ENCODE results near the gene ACOT9.
"Not testable (repeated sequence)": the region's sequence is repeated elsewhere in the genome, so short reads cannot be mapped to it uniquely, and the experiment has no call there.

The ACOT9 gene

DNA sequence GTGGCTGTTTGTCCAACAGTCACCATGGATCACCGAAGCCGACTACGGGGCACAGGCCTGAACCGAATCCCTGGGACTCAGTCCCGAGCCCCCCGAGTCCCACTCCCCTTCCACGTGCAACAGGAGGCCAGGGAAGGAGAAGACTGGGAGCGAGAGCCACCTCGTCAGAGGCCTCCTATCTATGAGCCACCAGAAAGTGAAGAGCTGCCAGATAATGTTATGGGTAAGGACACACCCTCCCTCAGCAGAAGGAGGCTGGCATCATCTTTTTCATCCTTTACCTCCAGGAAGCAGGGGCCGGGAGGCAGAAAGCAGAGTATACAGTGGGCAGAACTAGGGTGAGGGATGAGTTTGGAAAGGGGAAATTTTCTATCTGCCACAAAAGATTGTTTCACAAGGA is 78.6 kb downstream of the ACOT9 start:
- Histone ChIP-seq H3K36me3 (ENCODE audit: control insufficient read depth, insufficient read depth, low read length) (no peaks in the 10 kb centered on the region), H3K4me3 (ENCODE audit: insufficient read depth, low read depth, low read length) (no peak overlapping the region), H3K9me3 (ENCODE audit: control insufficient read depth, low read length) (no peaks in the 10 kb centered on the region), H3K27ac (ENCODE audit: insufficient read depth, low read depth, low read length, poor library complexity, severe bottlenecking) (no peak overlapping the region), H3K4me1 (ENCODE audit: control insufficient read depth, insufficient read depth, low read length) (no peaks in the 10 kb centered on the region), H3K27me3 (ENCODE audit: control insufficient read depth, insufficient read depth, low read length, poor library complexity, severe bottlenecking) (no peaks in the 10 kb centered on the region)
- 94 to 96% methylated on average over 10 of the region's 10 CpGs for WGBS, 2 experiments

DNA sequence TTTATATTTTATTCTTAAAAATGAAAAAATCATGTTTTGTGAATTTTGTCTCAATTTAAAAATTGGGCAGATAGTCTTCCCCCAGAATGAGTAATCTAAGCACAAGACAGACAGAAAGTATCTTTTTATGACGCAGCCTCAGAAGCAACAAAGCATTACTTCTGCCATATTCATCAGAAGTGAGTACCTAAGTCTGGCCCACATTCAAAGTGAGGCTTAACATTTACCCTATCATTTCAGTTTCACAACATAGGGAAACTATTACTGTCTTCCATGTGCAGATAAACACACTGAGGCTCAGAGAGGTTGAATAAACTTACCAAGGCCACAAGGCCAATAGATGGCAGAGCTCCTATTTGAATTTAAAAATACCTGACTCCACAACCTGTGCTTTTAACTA is 80.2 kb downstream of the ACOT9 start:
- H3K9me3 ChIP-seq (ENCODE audit: control insufficient read depth, low read length) = no peaks in the 10 kb centered on the region
- 87 to 92% methylated on average over 1 of the region's 1 CpG for WGBS, 2 experiments
- H3K36me3 ChIP-seq (ENCODE audit: control insufficient read depth, insufficient read depth, low read length) = no peaks in the 10 kb centered on the region
- no peak overlapping the region for H3K4me3 ChIP-seq (ENCODE audit: insufficient read depth, low read depth, low read length)
- H3K27me3 ChIP-seq (ENCODE audit: control insufficient read depth, insufficient read depth, low read length, poor library complexity, severe bottlenecking) = no peaks in the 10 kb centered on the region
- H3K4me1 ChIP-seq (ENCODE audit: control insufficient read depth, insufficient read depth, low read length) = no peaks in the 10 kb centered on the region
- H3K27ac ChIP-seq (ENCODE audit: insufficient read depth, low read depth, low read length, poor library complexity, severe bottlenecking) = no peak overlapping the region

DNA sequence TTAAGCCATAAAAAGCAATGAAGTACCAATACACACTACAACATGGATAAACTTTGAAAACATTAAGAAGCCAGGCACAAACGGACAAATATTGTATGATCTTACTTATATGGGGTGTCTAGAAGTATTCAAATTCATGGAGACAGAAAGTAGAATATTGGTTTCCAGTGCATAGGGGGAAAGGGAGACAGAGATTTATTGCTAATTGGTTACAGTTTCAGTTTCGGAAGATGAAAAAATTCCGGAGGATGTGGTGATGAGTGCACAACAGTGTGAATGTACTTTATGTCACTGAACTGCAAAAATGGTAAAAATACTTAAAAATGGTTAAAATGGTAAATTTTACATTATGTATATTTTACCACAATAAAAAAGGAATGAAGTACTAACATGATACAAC is 80.9 kb downstream of the ACOT9 start:
- Histone ChIP-seq H3K9me3 (ENCODE audit: control insufficient read depth, low read length) (no peaks in the 10 kb centered on the region), H3K4me1 (ENCODE audit: control insufficient read depth, insufficient read depth, low read length) (no peaks in the 10 kb centered on the region), H3K4me3 (ENCODE audit: insufficient read depth, low read depth, low read length) (no peak overlapping the region), H3K27ac (ENCODE audit: insufficient read depth, low read depth, low read length, poor library complexity, severe bottlenecking) (no peak overlapping the region), H3K36me3 (ENCODE audit: control insufficient read depth, insufficient read depth, low read length) (no peaks in the 10 kb centered on the region), H3K27me3 (ENCODE audit: control insufficient read depth, insufficient read depth, low read length, poor library complexity, severe bottlenecking) (no peaks in the 10 kb centered on the region)
- 90 to 93% methylated on average over 3 of the region's 3 CpGs for WGBS, 2 experiments

DNA sequence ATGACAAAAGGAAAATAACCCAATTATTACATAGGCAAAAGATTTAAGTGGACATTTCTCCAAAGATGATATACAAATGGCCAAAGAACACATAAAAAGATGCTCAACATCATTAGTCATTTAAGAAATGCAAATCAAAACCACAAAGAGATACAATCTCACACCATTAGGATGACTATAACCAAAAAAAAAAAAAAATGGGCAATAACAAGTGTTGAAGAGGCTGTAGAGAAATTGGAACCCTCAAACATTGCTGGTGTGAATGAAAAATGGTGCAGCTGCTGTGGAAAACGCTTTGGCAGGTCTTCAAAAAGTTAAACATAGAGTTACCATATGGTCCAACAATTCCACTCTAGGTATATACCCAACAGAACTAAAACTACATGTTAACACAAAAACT is 81.4 kb downstream of the ACOT9 start:
- 86% methylated on average over 1 of the region's 1 CpG; no CpG with 5 or more reads in 1 of the 2 experiments for WGBS, 2 experiments
- Histone ChIP-seq H3K9me3 (ENCODE audit: control insufficient read depth, low read length) (no peaks in the 10 kb centered on the region), H3K36me3 (ENCODE audit: control insufficient read depth, insufficient read depth, low read length) (no peaks in the 10 kb centered on the region)

DNA sequence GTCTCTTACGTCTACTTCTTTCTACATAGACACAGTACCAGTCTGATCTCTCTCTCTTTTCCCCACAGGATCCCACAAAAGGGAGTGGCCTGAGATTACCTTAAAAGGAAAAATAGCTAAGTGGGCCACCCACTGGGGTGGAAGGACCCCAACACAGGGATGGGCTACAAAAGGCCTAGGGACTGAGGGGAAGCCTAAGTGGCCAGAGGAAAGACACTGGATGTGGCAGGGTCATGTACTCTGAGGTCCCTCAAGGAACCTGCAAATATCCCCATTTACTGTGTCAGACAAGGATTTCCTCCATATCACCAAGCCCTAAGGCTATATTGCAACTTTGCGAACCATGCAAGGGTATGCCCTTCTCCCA is 82.3 kb downstream of the ACOT9 start:
- Histone ChIP-seq H3K27ac (ENCODE audit: insufficient read depth, low read depth, low read length, poor library complexity, severe bottlenecking) (no peak overlapping the region), H3K9me3 (ENCODE audit: control insufficient read depth, low read length) (no peaks in the 10 kb centered on the region), H3K4me3 (ENCODE audit: insufficient read depth, low read depth, low read length) (no peak overlapping the region), H3K4me1 (ENCODE audit: control insufficient read depth, insufficient read depth, low read length) (no peaks in the 10 kb centered on the region), H3K36me3 (ENCODE audit: control insufficient read depth, insufficient read depth, low read length) (no peaks in the 10 kb centered on the region), H3K27me3 (ENCODE audit: control insufficient read depth, insufficient read depth, low read length, poor library complexity, severe bottlenecking) (no peaks in the 10 kb centered on the region)
- 97 to 100% methylated on average over 2 of the region's 2 CpGs for WGBS, 2 experiments

More for the DNA sequence above, 81.4 kb downstream of the ACOT9 start:
- Histone ChIP-seq H3K27me3 (ENCODE audit: control insufficient read depth, insufficient read depth, low read length, poor library complexity, severe bottlenecking) (no peaks in the 10 kb centered on the region), H3K27ac (ENCODE audit: insufficient read depth, low read depth, low read length, poor library complexity, severe bottlenecking) (no peak overlapping the region), H3K4me1 (ENCODE audit: control insufficient read depth, insufficient read depth, low read length) (no peaks in the 10 kb centered on the region), H3K4me3 (ENCODE audit: insufficient read depth, low read depth, low read length) (no peak overlapping the region)

GRCh38 chrX:23660083-23660765 is 82.9 kb downstream of the ACOT9 start:
- H3K27me3 ChIP-seq (ENCODE audit: control insufficient read depth, insufficient read depth, low read length, poor library complexity, severe bottlenecking); H3K9me3 ChIP-seq (ENCODE audit: control insufficient read depth, low read length); H3K4me3 ChIP-seq (ENCODE audit: insufficient read depth, low read depth, low read length); H3K27ac ChIP-seq (ENCODE audit: insufficient read depth, low read depth, low read length, poor library complexity, severe bottlenecking); H3K4me1 ChIP-seq (ENCODE audit: control insufficient read depth, insufficient read depth, low read length); H3K36me3 ChIP-seq (ENCODE audit: control insufficient read depth, insufficient read depth, low read length): not testable (repeated sequence)
- WGBS, 2 experiments = 28 to 43% methylated on average over 5 to 6 of the region's 8 CpGs

GRCh38 chrX:23659339-23659738 is 83.7 kb downstream of the ACOT9 start:
- H3K27me3 ChIP-seq (ENCODE audit: control insufficient read depth, insufficient read depth, low read length, poor library complexity, severe bottlenecking) = no peaks in the 10 kb centered on the region
- H3K9me3 ChIP-seq (ENCODE audit: control insufficient read depth, low read length) = no peaks in the 10 kb centered on the region
- no peaks in the 10 kb centered on the region for H3K36me3 ChIP-seq (ENCODE audit: control insufficient read depth, insufficient read depth, low read length)
- no peak overlapping the region for H3K4me3 ChIP-seq (ENCODE audit: insufficient read depth, low read depth, low read length)
- H3K27ac ChIP-seq (ENCODE audit: insufficient read depth, low read depth, low read length, poor library complexity, severe bottlenecking) = no peak overlapping the region
- no peaks in the 10 kb centered on the region for H3K4me1 ChIP-seq (ENCODE audit: control insufficient read depth, insufficient read depth, low read length)
- WGBS, 2 experiments = 80 to 94% methylated on average over 4 of the region's 4 CpGs

DNA sequence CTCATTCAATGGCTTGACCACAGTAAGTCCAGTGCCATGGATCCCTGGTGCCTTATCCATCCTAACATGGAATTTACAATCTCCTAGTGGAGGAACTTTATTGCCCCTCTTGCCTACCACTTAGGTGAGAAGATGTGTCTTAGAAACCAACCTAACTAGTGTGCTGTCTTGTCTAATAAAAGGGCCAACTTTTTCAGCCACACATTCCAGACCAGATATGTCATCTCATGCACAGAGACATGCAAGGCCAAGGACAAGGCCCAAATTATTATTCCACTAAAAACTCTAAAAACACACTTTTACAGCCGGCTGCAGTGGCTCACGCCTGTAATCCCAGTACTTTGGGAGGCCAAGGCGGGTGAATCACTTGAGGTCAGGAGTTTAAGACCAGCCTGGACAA is 86.4 kb downstream of the ACOT9 start:
- WGBS, 2 experiments = 38 to 64% methylated on average over 2 to 3 of the region's 3 CpGs
- H3K4me3 ChIP-seq (ENCODE audit: insufficient read depth, low read depth, low read length) = no peak overlapping the region
- H3K36me3 ChIP-seq (ENCODE audit: control insufficient read depth, insufficient read depth, low read length) = no peaks in the 10 kb centered on the region
- no peaks in the 10 kb centered on the region for H3K27me3 ChIP-seq (ENCODE audit: control insufficient read depth, insufficient read depth, low read length, poor library complexity, severe bottlenecking)
- no peaks in the 10 kb centered on the region for H3K9me3 ChIP-seq (ENCODE audit: control insufficient read depth, low read length)
- no peak overlapping the region for H3K27ac ChIP-seq (ENCODE audit: insufficient read depth, low read depth, low read length, poor library complexity, severe bottlenecking)
- no peaks in the 10 kb centered on the region for H3K4me1 ChIP-seq (ENCODE audit: control insufficient read depth, insufficient read depth, low read length)

DNA sequence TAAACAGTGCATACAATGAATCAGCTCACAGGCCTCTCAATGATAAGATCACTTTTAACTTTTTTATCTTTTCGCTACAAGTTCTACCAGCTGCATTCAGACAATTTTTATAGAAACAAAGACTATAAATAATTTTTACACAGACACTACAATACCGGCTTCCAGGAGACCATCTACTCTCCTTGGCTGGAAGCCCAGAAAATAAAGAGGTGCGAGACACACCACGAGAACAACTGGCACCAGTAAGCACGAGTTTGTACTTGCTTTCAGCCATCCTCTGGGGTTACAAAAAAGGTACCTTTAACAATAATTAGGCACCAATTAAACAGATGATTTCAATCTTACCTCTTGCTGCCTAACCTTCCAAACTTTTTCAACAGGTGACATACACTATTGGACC is 87.0 kb downstream of the ACOT9 start:
- Histone ChIP-seq H3K27ac (ENCODE audit: insufficient read depth, low read depth, low read length, poor library complexity, severe bottlenecking) (no peak overlapping the region), H3K9me3 (ENCODE audit: control insufficient read depth, low read length) (no peaks in the 10 kb centered on the region), H3K27me3 (ENCODE audit: control insufficient read depth, insufficient read depth, low read length, poor library complexity, severe bottlenecking) (no peaks in the 10 kb centered on the region), H3K4me3 (ENCODE audit: insufficient read depth, low read depth, low read length) (no peak overlapping the region), H3K36me3 (ENCODE audit: control insufficient read depth, insufficient read depth, low read length) (no peaks in the 10 kb centered on the region), H3K4me1 (ENCODE audit: control insufficient read depth, insufficient read depth, low read length) (no peaks in the 10 kb centered on the region)
- 93 to 98% methylated on average over 5 of the region's 5 CpGs for WGBS, 2 experiments
